Osteoblast (primary cell): ENCODE measurements around the gene HS3ST2. TPM values are rescaled to one million over a fixed set of nuclear protein-coding genes. Genes with fewer than 3 reads are reported as not detected.

ENCODE experiments used
- DNase-seq: peaks from one replicate; pipeline ENCODE4 v3.0.0; 2011; ENCODE audit warnings: low spot score, mixed read lengths; ENCODE audit not compliant: insufficient read length; ENCODE audit errors: missing footprints
- H2AFZ ChIP-seq: 2 replicates; pipeline ENCODE4 v1.6.0; 2011; ENCODE audit warnings: mild to moderate bottlenecking, low read length
- H3K27ac ChIP-seq: 2 replicates; pipeline ENCODE4 v1.5.1; 2011; ENCODE audit warnings: mild to moderate bottlenecking, low read depth, low read length, moderate library complexity
- H3K27me3 ChIP-seq: 2 replicates; pipeline ENCODE4 v1.6.0; 2012; ENCODE audit warnings: mild to moderate bottlenecking, control low read depth, inconsistent platforms, low read length, moderate library complexity; ENCODE audit not compliant: insufficient read depth
- H3K36me3 ChIP-seq: 2 replicates; pipeline ENCODE4 v1.5.1; 2011; ENCODE audit warnings: mild to moderate bottlenecking, low read length, control low read depth, moderate library complexity; ENCODE audit not compliant: insufficient read depth
- H3K4me1 ChIP-seq: 2 replicates; pipeline ENCODE4 v1.5.1; 2011; ENCODE audit warnings: mild to moderate bottlenecking, low read length, control low read depth, moderate library complexity; ENCODE audit not compliant: insufficient read depth
- H3K4me2 ChIP-seq: 2 replicates; pipeline ENCODE4 v1.6.0; 2011; ENCODE audit warnings: mild to moderate bottlenecking, low read length; ENCODE audit not compliant: insufficient read depth
- H3K4me3 ChIP-seq: fragments of 200-600 bp; sonication (generic); 3 replicates; pipeline ENCODE4 v1.5.1; 2012; ENCODE audit warnings: mild to moderate bottlenecking, low read length, inconsistent platforms; ENCODE audit not compliant: insufficient read depth
- H3K79me2 ChIP-seq: 2 replicates; pipeline ENCODE4 v1.6.0; 2012; ENCODE audit warnings: mild to moderate bottlenecking, low read length, control low read depth, inconsistent platforms; ENCODE audit not compliant: insufficient read depth
- H3K9me3 ChIP-seq: 2 replicates; pipeline ENCODE4 v1.5.1; 2011; ENCODE audit warnings: low read depth, low read length, control low read depth
- H4K20me1 ChIP-seq: 2 replicates; pipeline ENCODE4 v1.6.0; 2012; ENCODE audit warnings: mild to moderate bottlenecking, low read length, control low read depth; ENCODE audit not compliant: insufficient read depth
- total RNA-seq: library from RNA; depleted of rRNA; stranded (reverse); fragments of >200 nt; gene quantifications from 2 replicates; pipeline ENCODE4 v1.2.3, GENCODE V29; 2012
- TF ChIP-seq, protein P1 (sequence below): IDR thresholded peaks from 2 replicates; pipeline ENCODE4 v1.5.1; 2011; ENCODE audit warnings: mild to moderate bottlenecking, low read depth, low read length, moderate library complexity; ENCODE audit errors: extremely low read depth

Gene HS3ST2
- total RNA-seq, 1 donor: under 0.01 TPM

DNA sequence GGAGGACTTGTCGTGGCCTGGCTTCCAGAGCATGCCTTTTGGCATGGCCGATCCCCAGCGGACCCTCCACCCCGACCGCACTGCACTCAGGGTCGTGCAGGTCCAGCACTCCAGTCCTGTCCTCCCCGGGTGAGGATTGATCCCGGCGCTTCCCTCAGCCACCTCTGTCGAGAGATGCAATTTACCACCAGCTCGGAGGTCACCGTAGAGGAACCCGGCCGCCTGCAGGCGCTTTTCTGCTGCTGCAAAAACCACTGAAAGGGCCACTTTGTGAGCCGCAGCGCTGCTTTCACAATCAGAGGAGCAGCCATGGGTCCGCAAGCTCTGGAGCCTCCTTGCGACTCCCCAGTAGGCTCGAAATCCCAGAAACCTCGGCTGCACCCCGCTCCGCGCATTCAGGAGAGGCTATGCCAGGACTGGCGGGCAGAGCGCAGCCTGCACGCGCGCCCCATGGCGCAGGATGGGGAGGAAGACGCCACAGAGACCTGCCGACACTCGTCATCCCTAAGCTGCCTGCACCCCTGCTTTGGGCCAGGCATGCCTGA is 134.2 kb downstream of the HS3ST2 start:
- peak overlapping the region; percentile 45 for H3K4me2 ChIP-seq

DNA sequence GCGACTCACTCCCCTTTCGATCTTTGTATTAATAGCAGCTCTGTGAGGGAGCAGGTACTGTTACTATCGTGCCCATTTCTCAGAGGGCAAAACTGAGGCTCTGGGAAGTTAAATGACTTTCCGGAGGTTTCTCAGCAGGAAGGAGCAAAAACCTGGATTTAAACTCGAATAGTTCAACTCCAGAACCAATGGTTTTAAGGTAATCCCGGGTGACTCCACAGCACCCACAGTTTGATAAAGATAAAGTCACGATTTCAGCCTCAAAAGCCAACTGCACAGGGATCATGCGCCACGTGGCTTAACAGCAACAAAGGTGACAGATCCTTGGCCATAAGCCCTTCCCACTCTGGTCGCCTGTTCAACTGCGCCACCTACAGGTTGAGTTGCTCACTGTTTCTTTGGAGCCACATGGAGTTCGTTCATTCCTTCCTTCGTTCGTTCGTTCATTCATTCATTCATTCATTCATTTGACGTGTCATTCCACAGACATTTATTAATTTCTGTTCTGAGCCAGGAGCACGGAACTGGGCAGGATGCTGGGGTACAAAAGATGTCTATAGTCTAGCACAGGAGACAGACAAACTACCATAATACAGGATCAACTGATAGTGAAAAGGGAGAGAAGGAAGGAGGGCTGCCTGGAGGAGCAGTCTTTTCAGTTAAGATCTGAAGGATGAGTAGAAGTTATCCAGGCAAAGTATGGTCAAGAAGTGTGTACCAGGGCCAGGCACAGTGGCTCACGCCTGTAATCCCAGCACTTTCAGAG is 134.8 kb downstream of the HS3ST2 start:
- Histone ChIP-seq H3K4me3 (peak overlapping the region; percentile 25), H3K9me3 (no peaks in the 10 kb centered on the region), H3K4me1 (no peaks in the 10 kb centered on the region), H2AFZ (peak overlapping the region; percentile 20), H3K27ac (no peak overlapping the region), H3K79me2 (no peaks in the 10 kb centered on the region), H3K27me3 (peaks cover 8% of the 10 kb centered on the region), H3K4me2 (peak overlapping the region; percentile 45), H4K20me1 (no peaks in the 10 kb centered on the region), H3K36me3 (no peaks in the 10 kb centered on the region)
- TF ChIP-seq, protein P1, sequence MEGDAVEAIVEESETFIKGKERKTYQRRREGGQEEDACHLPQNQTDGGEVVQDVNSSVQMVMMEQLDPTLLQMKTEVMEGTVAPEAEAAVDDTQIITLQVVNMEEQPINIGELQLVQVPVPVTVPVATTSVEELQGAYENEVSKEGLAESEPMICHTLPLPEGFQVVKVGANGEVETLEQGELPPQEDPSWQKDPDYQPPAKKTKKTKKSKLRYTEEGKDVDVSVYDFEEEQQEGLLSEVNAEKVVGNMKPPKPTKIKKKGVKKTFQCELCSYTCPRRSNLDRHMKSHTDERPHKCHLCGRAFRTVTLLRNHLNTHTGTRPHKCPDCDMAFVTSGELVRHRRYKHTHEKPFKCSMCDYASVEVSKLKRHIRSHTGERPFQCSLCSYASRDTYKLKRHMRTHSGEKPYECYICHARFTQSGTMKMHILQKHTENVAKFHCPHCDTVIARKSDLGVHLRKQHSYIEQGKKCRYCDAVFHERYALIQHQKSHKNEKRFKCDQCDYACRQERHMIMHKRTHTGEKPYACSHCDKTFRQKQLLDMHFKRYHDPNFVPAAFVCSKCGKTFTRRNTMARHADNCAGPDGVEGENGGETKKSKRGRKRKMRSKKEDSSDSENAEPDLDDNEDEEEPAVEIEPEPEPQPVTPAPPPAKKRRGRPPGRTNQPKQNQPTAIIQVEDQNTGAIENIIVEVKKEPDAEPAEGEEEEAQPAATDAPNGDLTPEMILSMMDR: peak; percentile 79
- peak; percentile 79 for DNase-seq

More for the DNA sequence above, 134.2 kb downstream of the HS3ST2 start:
- TF ChIP-seq, protein P1: no peak
- Histone ChIP-seq H3K27me3 (peaks cover 8% of the 10 kb centered on the region), H3K79me2 (no peaks in the 10 kb centered on the region), H3K4me1 (no peaks in the 10 kb centered on the region), H3K36me3 (no peaks in the 10 kb centered on the region), H2AFZ (peak overlapping the region; percentile 20), H3K4me3 (peak overlapping the region; percentile 25), H3K9me3 (no peaks in the 10 kb centered on the region), H4K20me1 (no peaks in the 10 kb centered on the region), H3K27ac (no peak overlapping the region)
- no peak for DNase-seq

DNA sequence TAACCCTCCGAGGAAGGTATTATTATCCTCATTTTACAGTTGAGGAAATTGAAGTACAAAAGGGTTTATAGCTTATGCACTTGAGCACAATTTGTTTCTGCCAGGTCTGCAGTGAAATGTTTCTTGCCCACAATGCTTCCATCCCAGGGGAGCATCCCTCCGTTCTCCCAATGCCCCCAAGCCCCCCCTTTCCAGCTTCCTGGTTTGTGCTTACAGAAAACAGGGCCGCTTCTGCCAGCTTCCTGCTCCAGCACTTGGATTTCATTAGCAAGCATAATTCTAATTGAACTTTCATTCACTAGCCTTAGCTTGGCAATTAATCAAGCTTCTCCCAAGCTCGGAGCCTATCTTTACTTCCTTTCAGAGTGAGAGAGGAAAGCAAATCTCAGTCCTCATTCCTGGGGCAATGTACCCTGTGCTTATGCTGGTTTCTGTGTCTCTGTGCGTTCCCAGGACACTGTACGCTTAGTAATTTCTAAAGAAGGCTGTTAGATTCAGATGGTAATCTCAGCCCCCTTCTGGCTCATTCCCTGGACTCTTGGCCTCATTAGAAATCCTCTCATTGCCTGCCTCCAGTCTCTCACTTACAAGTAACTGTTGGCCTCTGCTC is 141.6 kb downstream of the HS3ST2 start:
- H4K20me1 ChIP-seq: no peaks in the 10 kb centered on the region
- DNase-seq: no peak
- no peak overlapping the region for H3K4me2 ChIP-seq
- H3K27me3 ChIP-seq: no peaks in the 10 kb centered on the region
- no peak overlapping the region for H3K4me3 ChIP-seq
- TF ChIP-seq, protein P1: no peak
- H3K4me1 ChIP-seq: no peaks in the 10 kb centered on the region
- no peaks in the 10 kb centered on the region for H3K79me2 ChIP-seq
- H2AFZ ChIP-seq: no peak overlapping the region
- no peaks in the 10 kb centered on the region for H3K9me3 ChIP-seq
- H3K36me3 ChIP-seq: no peaks in the 10 kb centered on the region
- no peak overlapping the region for H3K27ac ChIP-seq

DNA sequence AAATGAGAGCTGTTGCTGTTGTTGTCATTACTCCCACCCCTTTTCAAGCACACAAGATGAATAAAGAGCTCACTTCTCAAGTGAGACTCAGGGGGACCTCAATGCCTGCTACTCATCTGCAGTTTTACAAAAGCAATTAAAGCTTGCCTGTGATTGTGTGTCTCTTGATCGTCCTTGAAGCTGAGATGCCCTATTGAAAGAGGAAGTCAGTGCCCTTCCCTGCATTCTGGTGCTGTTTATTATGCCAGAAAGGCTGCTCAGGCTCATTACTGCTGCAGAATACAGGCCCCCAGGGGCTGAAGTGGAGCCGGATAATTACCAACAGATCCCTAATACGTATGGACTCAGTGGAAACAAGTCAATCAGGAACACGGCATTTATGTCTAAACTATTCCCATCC is 147.2 kb downstream of the HS3ST2 start:
- Histone ChIP-seq H3K4me2 (no peak overlapping the region), H3K79me2 (no peaks in the 10 kb centered on the region), H4K20me1 (no peaks in the 10 kb centered on the region), H3K4me1 (no peaks in the 10 kb centered on the region), H3K36me3 (no peaks in the 10 kb centered on the region), H3K27ac (no peak overlapping the region), H2AFZ (no peak overlapping the region), H3K4me3 (no peak overlapping the region), H3K9me3 (no peaks in the 10 kb centered on the region), H3K27me3 (no peaks in the 10 kb centered on the region)
- TF ChIP-seq, protein P1: no peak
- no peak for DNase-seq
